ENCODE data around the gene TNIP1. TPM values are rescaled to one million over a fixed set of nuclear protein-coding genes. Genes with fewer than 3 reads are reported as not detected.

The TNIP1 gene
- polyA plus RNA-seq (2013) = 54.1 and 54.5 TPM in 2 replicates

- H4K91ac ChIP-seq (ENCODE audit: low read depth, low read length) = peak within 1 kb of the TSS; percentile 100
- H2AK5ac ChIP-seq (ENCODE audit: low read length) = peak within 1 kb of the TSS; percentile 92
- peak within 1 kb of the TSS; percentile 65 for H3K4me2 ChIP-seq (ENCODE audit: low read length)
- H4K12ac ChIP-seq (ENCODE audit: low read depth, low read length) = peak within 1 kb of the TSS; percentile 99
- H3K79me2 ChIP-seq (ENCODE audit: control insufficient read depth, insufficient read depth, low read length, poor library complexity) = peaks cover 8% of the 10 kb centered on the region
- no CpG with 5 or more reads among the region's 86 CpGs for WGBS (ENCODE audit: extremely low coverage, insufficient coverage, insufficient read length)
- peak within 1 kb of the TSS; percentile 83 for H3K27ac ChIP-seq (ENCODE audit: low read depth, low read length)
- peak within 1 kb of the TSS; percentile 100 for H3K18ac ChIP-seq (ENCODE audit: low read length)
- H3K23ac ChIP-seq (ENCODE audit: low read length) = no peak within 1 kb of the TSS
- peak within 1 kb of the TSS; percentile 96 for H3K4me3 ChIP-seq (ENCODE audit: low read depth, low read length)
- peaks cover 6 to 7% of the 10 kb centered on the region in 2 experiments for H3K36me3 ChIP-seq (ENCODE audit: control insufficient read depth in 1 of 2, insufficient read depth in 2 of 2, low read length in 2 of 2)
- peak within 1 kb of the TSS; percentile 99 for H2BK5ac ChIP-seq (ENCODE audit: low read depth, low read length, poor library complexity)
- peaks cover 10 to 12% of the 10 kb centered on the region in 2 experiments for H3K4me1 ChIP-seq (ENCODE audit: control insufficient read depth in 1 of 2, insufficient read depth in 2 of 2, low read length in 2 of 2)
- peak within 1 kb of the TSS; percentile 97 for H3K9ac ChIP-seq (ENCODE audit: low read length)
- H3K9me3 ChIP-seq (ENCODE audit: insufficient read depth, low read depth, low read length) = no peaks in the 10 kb centered on the region
- H3K79me1 ChIP-seq (ENCODE audit: low read length) = peaks cover 10% of the 10 kb centered on the region
- no peaks in the 10 kb centered on the region for H3K27me3 ChIP-seq (ENCODE audit: insufficient read depth, low read length)
- peak within 1 kb of the TSS; percentile 56 for H2BK12ac ChIP-seq (ENCODE audit: low read length)
- peak within 1 kb of the TSS; percentile 98 for H2BK120ac ChIP-seq (ENCODE audit: insufficient read depth, low read length, poor library complexity)
- peak within 1 kb of the TSS; percentile 100 for H4K8ac ChIP-seq (ENCODE audit: low read depth, low read length)
- peak within 1 kb of the TSS; percentile 100 for H2AFZ ChIP-seq (ENCODE audit: insufficient read depth, low read length, poor library complexity)
- peak within 1 kb of the TSS; percentile 99 for H3K14ac ChIP-seq (ENCODE audit: low read length)
- H3K4ac ChIP-seq (ENCODE audit: low read depth, low read length) = peak within 1 kb of the TSS; percentile 99
- DNase-seq = peak; percentile 87 to 96
Measured at GRCh38 chr5:151080613-151081430, at the start of gene TNIP1. Gene TNIP1 (minus strand): TSS chr5:151081034. CDS start chr5:151065095, 15,939 bp downstream.

GRCh38 chr5:151130235-151130921 is 49.5 kb upstream of the TNIP1 start:
- H3K4me3 ChIP-seq (ENCODE audit: low read depth, low read length) = no peak overlapping the region
- H2BK12ac ChIP-seq (ENCODE audit: low read length) = no peak overlapping the region
- no peak overlapping the region for H2BK120ac ChIP-seq (ENCODE audit: insufficient read depth, low read length, poor library complexity)
- H3K4me1 ChIP-seq (ENCODE audit: control insufficient read depth in 1 of 2, insufficient read depth in 2 of 2, low read length in 2 of 2) = peaks cover 5 to 16% of the 10 kb centered on the region in 2 experiments
- no peak overlapping the region for H3K27ac ChIP-seq (ENCODE audit: low read depth, low read length)
- peaks cover 5% of the 10 kb centered on the region for H3K79me1 ChIP-seq (ENCODE audit: low read length)
- DNase-seq = peak; percentile 56 to 69
- no peak overlapping the region for H3K14ac ChIP-seq (ENCODE audit: low read length)
- no peak overlapping the region for H2AK5ac ChIP-seq (ENCODE audit: low read length)
- H3K4me2 ChIP-seq (ENCODE audit: low read length) = no peak overlapping the region
- H3K9ac ChIP-seq (ENCODE audit: low read length) = no peak overlapping the region
- no CpG with 5 or more reads among the region's 8 CpGs for WGBS (ENCODE audit: extremely low coverage, insufficient coverage, insufficient read length)
- no peaks in the 10 kb centered on the region for H3K9me3 ChIP-seq (ENCODE audit: insufficient read depth, low read depth, low read length)
- no peak overlapping the region for H2AFZ ChIP-seq (ENCODE audit: insufficient read depth, low read length, poor library complexity)
- no peak overlapping the region for H4K12ac ChIP-seq (ENCODE audit: low read depth, low read length)
- H3K18ac ChIP-seq (ENCODE audit: low read length) = no peak overlapping the region
- peak overlapping the region; percentile 16 for H2BK5ac ChIP-seq (ENCODE audit: low read depth, low read length, poor library complexity)
- peaks cover 31 to 56% of the 10 kb centered on the region in 2 experiments for H3K36me3 ChIP-seq (ENCODE audit: control insufficient read depth in 1 of 2, insufficient read depth in 2 of 2, low read length in 2 of 2)
- no peak overlapping the region for H4K8ac ChIP-seq (ENCODE audit: low read depth, low read length)
- H3K27me3 ChIP-seq (ENCODE audit: insufficient read depth, low read length) = no peaks in the 10 kb centered on the region
- H3K79me2 ChIP-seq (ENCODE audit: control insufficient read depth, insufficient read depth, low read length, poor library complexity) = no peaks in the 10 kb centered on the region
- no peak overlapping the region for H3K23ac ChIP-seq (ENCODE audit: low read length)
- no peak overlapping the region for H3K4ac ChIP-seq (ENCODE audit: low read depth, low read length)
- H4K91ac ChIP-seq (ENCODE audit: low read depth, low read length) = peak overlapping the region; percentile 60

GRCh38 chr5:151128817-151129216 is 48.0 kb upstream of the TNIP1 start:
- Histone ChIP-seq H2AK5ac (ENCODE audit: low read length) (no peak overlapping the region), H4K91ac (ENCODE audit: low read depth, low read length) (no peak overlapping the region), H3K18ac (ENCODE audit: low read length) (no peak overlapping the region), H3K27me3 (ENCODE audit: insufficient read depth, low read length) (no peaks in the 10 kb centered on the region), H4K8ac (ENCODE audit: low read depth, low read length) (no peak overlapping the region), H3K9me3 (ENCODE audit: insufficient read depth, low read depth, low read length) (no peaks in the 10 kb centered on the region), H2AFZ (ENCODE audit: insufficient read depth, low read length, poor library complexity) (no peak overlapping the region), H2BK12ac (ENCODE audit: low read length) (no peak overlapping the region), H3K23ac (ENCODE audit: low read length) (no peak overlapping the region), H3K79me1 (ENCODE audit: low read length) (peaks cover 5% of the 10 kb centered on the region), H3K9ac (ENCODE audit: low read length) (no peak overlapping the region), H2BK5ac (ENCODE audit: low read depth, low read length, poor library complexity) (no peak overlapping the region), H3K4me1 (ENCODE audit: control insufficient read depth in 1 of 2, insufficient read depth in 2 of 2, low read length in 2 of 2) (peaks cover 0 to 6% of the 10 kb centered on the region in 2 experiments), H4K12ac (ENCODE audit: low read depth, low read length) (no peak overlapping the region), H3K27ac (ENCODE audit: low read depth, low read length) (no peak overlapping the region), H3K79me2 (ENCODE audit: control insufficient read depth, insufficient read depth, low read length, poor library complexity) (no peaks in the 10 kb centered on the region), H3K36me3 (ENCODE audit: control insufficient read depth in 1 of 2, insufficient read depth in 2 of 2, low read length in 2 of 2) (peaks cover 37 to 57% of the 10 kb centered on the region in 2 experiments), H3K4ac (ENCODE audit: low read depth, low read length) (no peak overlapping the region), H3K4me2 (ENCODE audit: low read length) (no peak overlapping the region), H3K4me3 (ENCODE audit: low read depth, low read length) (no peak overlapping the region), H2BK120ac (ENCODE audit: insufficient read depth, low read length, poor library complexity) (no peak overlapping the region), H3K14ac (ENCODE audit: low read length) (no peak overlapping the region)
- WGBS (ENCODE audit: extremely low coverage, insufficient coverage, insufficient read length) = no CpG with 5 or more reads among the region's 4 CpGs
- no peak for DNase-seq

GRCh38 chr5:151127926-151128325 is 47.1 kb upstream of the TNIP1 start:
- Histone ChIP-seq H4K91ac (ENCODE audit: low read depth, low read length) (no peak overlapping the region), H4K12ac (ENCODE audit: low read depth, low read length) (no peak overlapping the region), H4K8ac (ENCODE audit: low read depth, low read length) (no peak overlapping the region), H3K27me3 (ENCODE audit: insufficient read depth, low read length) (no peaks in the 10 kb centered on the region), H3K4me2 (ENCODE audit: low read length) (no peak overlapping the region), H2AK5ac (ENCODE audit: low read length) (no peak overlapping the region), H3K36me3 (ENCODE audit: control insufficient read depth in 1 of 2, insufficient read depth in 2 of 2, low read length in 2 of 2) (peaks cover 42 to 60% of the 10 kb centered on the region in 2 experiments), H2BK120ac (ENCODE audit: insufficient read depth, low read length, poor library complexity) (no peak overlapping the region), H3K18ac (ENCODE audit: low read length) (no peak overlapping the region), H2BK5ac (ENCODE audit: low read depth, low read length, poor library complexity) (no peak overlapping the region), H2AFZ (ENCODE audit: insufficient read depth, low read length, poor library complexity) (no peak overlapping the region), H3K4me3 (ENCODE audit: low read depth, low read length) (no peak overlapping the region), H2BK12ac (ENCODE audit: low read length) (no peak overlapping the region), H3K79me1 (ENCODE audit: low read length) (peaks cover 5% of the 10 kb centered on the region), H3K9ac (ENCODE audit: low read length) (no peak overlapping the region), H3K14ac (ENCODE audit: low read length) (no peak overlapping the region), H3K23ac (ENCODE audit: low read length) (no peak overlapping the region), H3K4ac (ENCODE audit: low read depth, low read length) (no peak overlapping the region), H3K9me3 (ENCODE audit: insufficient read depth, low read depth, low read length) (no peaks in the 10 kb centered on the region), H3K4me1 (ENCODE audit: control insufficient read depth in 1 of 2, insufficient read depth in 2 of 2, low read length in 2 of 2) (peaks cover 0 to 6% of the 10 kb centered on the region in 2 experiments), H3K27ac (ENCODE audit: low read depth, low read length) (no peak overlapping the region), H3K79me2 (ENCODE audit: control insufficient read depth, insufficient read depth, low read length, poor library complexity) (no peaks in the 10 kb centered on the region)
- no peak for DNase-seq
- WGBS (ENCODE audit: extremely low coverage, insufficient coverage, insufficient read length) = no CpG with 5 or more reads among the region's 8 CpGs

Data from trophoblast cell (in vitro differentiated cells and primary cell).